HG03520 (cell line): ENCODE results near the gene RTKN.
"Not testable (repeated sequence)": the region's sequence is repeated elsewhere in the genome, so short reads cannot be mapped to it uniquely, and the experiment has no call there.

ENCODE experiments used
- ATAC-seq: cut with Tn5 transposase; IDR thresholded peaks from one replicate; pipeline ENCODE4 v1.9.1; 2021; ENCODE audit warnings: mild to moderate bottlenecking, moderate library complexity; ENCODE audit not compliant: unreplicated experiment

Gene RTKN

DNA sequence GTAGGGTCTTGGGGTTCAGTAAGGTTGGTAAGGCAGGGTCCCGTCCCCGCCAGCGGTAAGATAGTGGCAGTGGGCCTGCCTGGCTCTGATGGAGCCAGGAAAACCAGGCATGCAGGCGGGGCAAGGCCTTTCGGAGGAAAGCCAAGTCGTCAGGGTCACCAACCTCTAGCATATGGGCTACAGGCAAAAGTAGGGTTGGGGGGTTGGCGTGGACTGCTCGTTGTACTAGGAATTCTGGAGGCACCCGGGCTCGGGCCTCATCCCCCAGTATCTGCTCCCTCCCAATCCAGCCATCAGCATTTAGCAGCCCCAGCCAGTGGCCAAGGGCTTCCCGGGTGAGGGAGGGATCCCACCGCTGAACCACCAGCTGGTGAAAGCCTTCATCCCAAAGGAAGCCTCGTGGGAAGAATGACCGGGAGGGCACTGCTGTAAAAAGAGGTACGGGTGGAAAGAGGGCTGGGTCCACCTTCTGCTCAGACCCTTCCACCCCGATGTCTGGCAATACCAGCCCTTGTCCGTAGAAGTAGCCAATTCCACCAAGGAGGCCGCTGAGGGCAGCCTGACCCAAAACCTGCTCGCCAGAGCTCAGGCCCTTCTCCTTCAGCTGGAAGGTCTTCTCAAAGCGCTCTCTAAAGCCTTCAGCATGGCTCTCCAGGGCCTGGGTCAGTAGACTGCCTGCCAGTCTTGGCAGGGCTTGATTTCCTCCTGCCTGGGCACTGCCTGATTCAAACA lies 20.5 kb upstream of the RTKN start:
- ATAC-seq = no peak

DNA sequence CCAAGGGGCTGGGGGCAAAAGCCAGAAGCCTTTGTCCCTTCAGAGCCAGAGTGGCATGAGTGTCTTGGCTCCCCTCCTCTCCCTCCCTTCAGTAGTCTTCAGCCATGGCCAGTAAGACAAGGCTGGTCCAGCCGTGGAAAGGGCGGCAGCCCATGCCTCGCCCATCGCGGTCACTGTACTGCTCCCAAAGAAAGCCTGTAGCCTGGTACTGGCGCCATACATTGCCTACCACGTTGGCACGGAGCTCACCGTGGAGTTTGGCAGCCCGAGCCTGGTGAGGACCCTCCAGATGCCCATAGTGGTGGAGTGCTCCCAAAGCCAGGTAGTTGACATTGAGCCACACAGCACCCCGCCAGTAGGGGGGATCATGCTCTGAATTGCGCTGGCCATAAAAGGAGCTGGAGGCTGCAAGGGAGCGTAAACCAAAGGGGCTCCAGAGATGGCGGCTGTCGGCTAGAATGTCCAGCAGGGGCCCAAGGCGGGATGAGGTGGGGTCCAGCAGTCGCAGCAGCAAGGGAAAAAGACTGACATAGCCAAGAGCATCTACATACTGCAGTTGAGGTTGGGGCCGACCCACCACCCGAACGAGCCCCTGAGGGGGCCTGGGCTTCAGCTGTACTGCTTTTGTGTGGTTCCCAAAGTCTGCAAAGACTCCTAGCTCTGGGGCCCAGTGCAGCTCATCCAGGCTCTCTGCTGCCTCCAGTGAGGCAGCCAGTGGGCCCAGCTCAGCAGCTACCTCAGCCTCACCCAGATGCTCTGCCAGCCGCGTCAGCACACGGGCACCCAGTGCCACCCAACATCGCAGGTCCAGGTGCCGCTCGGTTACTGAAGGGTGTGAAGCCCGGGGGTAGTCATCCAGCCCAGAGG lies 19.7 kb upstream of the RTKN start:
- no peak for ATAC-seq

DNA sequence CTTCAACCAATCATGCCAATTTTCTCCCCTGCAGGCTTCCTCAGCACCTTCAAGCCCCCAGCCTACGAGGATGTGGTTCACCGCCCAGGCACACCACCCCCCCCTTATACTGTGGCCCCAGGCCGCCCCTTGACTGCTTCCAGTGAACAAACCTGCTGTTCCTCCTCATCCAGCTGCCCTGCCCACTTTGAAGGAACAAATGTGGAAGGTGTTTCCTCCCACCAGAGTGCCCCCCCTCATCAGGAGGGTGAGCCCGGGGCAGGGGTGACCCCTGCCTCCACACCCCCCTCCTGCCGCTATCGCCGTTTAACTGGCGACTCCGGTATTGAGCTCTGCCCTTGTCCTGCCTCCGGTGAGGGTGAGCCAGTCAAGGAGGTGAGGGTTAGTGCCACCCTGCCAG lies 18.4 kb upstream of the RTKN start:
- not testable (repeated sequence) for ATAC-seq

DNA sequence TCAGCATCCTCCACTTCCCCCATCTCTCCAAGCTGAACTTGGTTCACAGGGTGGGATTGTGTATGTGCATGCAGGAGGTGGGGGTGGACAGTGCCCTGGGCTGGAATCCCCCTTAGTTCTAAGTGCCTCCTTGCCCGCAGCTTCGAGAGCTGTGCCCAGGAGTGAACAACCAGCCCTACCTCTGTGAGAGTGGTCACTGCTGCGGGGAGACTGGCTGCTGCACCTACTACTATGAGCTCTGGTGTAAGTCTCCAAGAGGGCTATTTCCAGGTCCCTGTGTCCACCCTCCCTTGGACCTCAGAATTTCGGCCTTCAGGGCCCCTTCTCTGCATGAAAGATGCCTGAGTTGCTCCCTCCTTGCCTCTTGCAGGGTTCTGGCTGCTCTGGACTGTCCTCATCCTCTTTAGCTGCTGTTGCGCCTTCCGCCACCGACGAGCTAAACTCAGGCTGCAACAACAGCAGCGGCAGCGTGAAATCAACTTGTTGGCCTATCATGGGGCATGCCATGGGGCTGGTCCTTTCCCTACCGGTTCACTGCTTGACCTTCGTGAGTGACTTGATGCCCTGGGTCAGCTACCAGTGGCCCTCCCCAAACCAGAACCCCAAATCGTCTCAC lies 17.9 kb upstream of the RTKN start:
- ATAC-seq = not testable (repeated sequence)

DNA sequence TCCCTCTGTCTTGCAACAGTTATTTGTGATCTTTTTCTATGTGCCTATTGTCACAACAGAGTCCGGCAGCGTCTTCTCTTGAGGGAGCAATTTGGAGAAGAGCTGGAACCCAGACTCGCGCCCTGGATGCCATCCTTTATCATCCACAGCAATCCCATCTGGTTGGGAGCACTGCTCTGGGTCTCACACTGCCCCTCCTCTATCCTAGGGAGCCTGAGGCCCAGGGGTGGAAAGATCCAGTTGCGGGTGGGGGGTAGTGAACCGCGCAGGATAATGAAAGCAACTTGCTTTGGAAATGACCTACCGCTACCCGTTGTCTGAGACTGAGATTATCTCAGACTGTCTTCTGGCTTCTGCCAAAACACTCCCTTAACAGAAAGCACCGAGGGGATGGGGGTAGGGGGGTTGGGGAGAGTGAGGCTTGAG lies 17.2 kb upstream of the RTKN start:
- no peak for ATAC-seq

DNA sequence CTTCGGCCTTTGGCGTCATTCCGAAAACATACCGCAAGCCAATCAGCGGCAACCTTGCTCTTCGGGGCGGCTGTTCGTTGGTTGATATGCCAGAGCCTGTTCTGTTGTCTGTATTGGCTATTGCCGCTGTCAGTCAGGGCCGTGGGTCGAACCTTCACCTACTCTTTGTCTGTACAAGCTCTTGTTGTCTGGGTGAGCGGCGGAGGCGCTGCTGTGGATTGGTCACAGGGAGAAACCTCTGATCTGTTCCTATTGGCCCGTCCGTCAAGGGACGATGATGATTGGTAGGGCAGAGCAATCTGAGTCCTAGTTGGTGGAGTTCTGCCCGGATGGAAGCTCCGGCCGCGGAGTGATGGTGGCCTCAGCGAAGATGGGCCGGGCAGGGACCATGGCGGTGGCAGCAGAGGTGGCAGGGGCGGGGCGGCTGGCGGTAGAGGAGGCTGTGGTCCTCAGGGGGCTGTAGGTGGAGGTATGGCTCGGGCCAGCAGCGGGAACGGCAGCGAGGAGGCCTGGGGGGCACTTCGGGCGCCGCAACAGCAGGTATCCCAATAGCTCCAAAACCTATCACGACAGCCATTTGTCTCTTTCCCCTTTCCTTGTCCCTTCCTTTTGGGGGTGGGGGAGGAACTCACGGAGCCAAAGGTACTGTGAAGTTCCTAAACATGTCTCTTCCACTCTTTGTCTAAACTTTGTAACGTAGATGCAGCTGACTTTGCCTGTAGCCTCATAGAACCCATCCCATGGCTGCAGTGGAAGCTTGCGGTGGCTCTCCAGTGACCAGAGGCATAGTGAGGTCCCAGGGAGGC lies 16.6 kb upstream of the RTKN start, which contains the start of gene WBP1:
TSS of gene WBP1 (plus strand) at position 307 of the 806 bp plus-strand sequence. CDS start at position 472, 165 bp downstream.
- peak; percentile 80 for ATAC-seq

DNA sequence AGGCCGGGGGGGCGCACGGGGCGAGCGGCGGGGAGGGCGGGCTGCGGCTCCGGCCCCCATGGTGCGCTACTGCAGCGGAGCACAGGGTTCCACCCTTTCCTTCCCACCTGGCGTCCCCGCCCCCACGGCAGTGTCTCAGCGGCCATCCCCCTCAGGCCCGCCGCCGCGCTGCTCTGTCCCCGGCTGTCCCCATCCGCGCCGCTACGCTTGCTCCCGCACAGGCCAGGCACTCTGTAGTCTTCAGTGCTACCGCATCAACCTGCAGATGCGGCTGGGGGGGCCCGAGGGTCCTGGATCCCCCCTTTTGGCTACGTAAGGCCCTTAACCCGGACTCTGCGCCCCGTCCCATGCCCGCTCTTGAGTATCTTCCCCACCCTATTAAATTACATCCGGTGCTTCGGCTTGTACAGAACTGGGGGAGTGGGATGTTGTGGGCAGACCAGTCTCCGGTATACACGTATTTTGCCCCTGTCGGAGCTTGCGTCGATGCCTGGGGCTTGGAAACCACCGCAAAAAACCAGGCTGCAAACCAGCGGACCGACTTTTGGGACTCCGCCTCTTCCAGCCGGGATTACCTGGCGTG lies 15.9 kb upstream of the RTKN start:
- ATAC-seq = peak; percentile 29

DNA sequence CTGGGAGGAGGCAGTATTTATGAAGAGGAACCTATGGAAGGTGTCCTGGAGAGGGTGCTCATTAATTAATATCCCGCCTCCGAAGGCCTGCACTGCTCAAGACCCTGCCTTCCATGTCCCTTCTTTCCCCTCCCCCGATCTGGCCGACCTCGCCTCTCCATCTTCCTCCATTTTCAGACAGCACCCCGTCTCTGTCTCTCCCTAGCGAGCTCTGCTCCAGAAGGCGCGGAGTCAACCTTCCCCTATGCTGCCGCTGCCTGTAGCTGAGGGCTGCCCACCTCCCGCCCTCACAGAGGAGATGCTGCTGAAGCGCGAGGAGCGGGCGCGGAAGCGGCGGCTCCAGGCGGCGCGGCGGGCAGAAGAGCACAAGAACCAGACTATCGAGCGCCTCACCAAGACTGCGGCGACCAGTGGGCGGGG lies 15.4 kb upstream of the RTKN start:
- ATAC-seq = no peak

DNA sequence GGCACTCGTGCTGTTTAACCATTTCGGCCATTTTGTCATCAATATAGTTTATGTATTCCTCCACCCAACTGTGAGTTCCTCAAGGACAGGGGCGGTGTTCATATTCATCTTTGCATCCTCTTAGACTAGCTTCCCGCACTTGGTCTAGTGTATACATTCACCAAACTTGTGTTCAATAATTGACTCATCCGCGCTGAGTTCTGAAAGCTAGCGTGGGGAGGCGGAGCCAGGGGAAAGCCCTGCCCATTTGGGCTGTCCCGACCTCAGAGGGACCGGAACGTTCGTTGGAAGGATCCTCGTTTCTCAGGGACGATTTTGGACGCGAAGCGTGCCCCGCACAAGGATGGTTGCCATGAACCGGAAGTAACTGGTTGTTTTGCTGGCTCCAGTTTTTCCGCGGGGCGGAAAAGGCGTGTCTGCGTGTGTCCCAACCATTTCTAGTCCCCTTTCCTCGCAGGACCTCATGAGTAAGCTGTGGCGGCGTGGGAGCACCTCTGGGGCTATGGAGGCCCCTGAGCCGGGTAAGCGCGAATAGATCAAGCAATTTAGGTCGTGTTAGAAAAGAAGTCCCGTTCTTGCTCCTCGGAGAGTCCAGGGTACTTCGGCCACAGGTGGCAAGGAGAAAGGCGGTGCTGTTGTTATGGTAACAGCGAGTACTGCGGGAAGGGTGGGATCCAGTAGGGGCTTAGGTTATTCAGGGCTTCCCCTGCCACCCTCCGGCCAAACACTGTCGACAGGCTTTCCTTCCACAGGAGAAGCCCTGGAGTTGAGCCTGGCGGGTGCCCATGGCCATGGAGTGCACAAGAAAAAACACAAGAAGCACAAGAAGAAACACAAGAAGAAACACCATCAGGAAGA lies 13.1 kb upstream of the RTKN start, which contains the start of gene INO80B:
TSS of gene INO80B (plus strand) at position 434 of the 858 bp plus-strand sequence. CDS start at position 464, 30 bp downstream.
- peak; percentile 34 for ATAC-seq

DNA sequence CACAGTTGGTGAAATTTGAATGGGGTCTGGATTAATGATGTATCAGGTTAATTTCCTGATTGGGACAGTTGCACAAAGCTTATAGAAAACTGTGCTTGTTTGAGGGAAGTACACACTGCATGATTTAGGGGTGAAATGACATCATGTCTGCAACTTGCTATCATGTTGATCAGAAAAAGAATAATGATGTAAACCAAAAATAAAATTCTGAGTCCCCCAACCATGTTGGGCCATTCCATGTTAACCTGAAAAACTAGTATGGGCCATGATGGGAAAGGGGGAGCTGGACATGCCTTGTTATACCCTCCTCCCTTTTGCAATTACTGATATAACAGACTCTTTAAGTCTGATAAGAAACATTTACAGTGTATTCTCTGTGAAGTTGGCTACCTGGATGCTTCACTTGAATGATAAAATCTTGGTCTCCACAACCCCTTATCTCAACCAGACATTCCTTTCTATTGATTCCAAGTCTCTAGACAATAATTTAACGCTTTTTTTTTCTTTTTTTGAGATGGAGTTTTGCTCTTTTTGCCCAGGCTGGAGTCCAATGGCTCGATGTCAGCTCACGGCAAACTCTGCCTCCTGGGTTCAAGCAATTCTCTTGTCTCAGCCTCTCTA lies 8.9 kb upstream of the RTKN start:
- ATAC-seq = no peak

DNA sequence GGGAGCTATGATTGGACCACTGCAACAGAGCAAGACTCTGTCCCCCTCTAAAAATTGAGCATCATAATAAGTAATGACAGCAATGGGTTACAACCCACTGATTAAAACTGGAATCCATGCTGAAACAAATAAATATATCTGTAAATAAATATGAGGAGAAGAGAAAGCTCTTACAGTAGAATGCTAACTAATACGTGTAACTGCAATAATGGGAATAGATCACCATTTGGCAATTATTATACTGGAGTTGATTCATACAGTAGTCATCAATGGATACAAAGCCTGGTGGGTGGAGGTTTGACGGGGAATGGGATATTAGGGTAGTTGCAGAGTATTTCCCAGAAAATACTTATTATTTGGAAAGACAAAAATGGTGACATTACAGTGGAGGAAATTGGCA lies 7.0 kb upstream of the RTKN start:
- no peak for ATAC-seq

DNA sequence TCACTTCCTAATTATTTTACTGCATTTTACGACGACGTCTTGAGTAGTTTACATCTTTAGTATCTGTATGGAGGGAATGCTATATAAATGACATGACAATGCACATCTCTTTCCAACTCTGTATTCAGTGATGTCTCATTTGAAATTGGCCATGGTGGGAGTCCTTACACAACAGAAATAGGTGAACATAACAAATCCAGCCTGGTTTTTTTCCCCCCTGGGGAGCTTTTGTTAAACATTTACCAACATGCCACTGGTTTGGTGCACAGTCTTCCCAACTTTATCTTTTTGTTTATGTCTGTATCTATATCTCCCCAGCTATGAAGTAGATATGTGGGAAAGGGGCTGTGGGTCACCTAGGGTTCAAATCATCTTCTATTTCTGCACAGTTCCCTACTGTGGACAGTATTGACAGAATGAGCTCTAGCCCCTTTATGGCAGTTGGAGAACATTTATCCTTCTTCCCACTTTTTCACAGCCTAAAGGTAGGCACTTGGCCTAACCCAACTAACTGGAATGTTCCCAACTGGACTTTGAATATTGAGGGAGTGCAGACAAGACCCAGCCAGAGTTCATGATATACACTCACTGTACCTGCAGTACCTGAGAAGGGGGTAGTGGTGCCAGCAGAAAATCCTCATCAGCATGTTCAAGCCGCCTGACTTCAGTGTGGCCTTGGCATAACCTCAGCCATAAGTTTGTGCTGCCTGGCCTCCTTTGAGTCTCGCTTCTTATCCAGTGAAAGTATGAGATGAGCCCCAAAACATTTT lies 5.7 kb upstream of the RTKN start:
- ATAC-seq = no peak

DNA sequence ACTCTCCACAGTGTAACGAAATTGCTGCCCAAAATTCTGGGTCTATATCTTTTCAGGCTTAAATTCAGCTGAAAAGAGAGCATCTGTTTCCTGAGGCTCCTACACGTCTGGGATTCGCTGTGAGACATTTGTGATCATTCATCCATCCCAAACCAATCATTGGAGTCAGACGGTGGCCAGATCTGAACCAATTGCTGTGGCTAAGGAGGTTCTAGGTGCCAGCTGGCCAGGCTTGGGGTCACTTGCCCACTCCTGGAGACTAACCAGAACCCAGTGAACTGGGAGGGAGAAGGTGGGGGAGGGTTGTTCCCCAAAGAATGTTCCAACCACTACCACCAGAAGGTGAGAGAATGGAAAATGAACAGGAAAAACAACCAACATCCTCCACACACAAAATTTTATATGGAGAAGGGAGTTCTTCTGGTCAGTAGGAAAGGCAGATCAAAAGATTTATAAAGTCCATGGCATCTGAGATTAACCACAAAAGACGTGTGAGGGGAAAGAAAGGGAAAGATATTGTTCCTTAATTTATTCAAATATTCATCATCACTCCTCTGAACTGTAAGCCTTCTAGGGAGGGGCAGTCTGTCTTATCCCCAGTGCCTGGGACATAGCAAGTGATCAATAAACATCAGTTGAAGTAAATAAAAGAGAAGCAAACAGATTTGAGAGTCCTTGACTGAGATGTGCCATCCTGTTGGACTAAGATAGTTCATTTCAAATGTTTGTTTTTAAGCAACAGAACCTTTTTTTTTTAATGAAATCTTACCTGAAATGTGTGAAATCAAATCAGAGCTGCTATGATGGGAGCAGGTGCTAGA lies 3.0 kb upstream of the RTKN start:
- ATAC-seq = no peak

DNA sequence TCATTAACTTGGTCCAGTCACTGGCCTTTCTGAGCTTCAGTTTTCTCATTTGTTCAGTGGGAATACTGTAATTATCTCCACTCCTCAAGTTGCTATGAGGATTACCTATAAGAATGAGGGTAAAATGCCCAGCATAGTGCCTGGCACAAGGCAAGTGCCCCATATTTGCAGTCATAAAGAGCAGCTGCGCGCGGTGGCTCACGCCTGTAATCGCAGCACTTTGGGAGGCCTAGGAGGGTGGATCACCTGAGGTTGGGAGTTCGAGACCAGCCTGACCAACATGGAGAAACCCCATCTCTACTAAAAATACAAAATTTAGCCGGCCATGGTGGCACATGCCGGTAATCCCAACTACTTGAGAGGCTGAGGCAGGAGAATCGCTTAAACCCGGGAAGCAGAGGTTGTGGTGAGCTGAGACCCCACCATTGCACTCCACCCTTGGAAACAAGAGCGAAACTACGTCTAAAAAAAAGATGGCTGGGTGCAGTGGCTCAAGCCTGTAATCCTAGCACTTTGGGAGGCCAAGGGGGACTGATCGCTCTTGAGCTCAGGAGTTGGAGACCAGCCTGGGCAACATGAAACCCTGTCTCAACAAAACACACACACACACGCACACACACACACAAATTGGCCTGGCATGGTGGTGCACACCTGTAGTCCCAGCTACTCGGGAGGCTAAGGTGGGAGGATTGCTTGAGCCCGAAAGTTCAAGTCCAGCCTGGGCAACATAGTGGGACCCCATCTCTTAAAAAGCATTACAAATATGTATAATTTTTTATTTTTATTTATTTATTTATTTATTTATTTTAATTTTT lies 953 bp upstream of the RTKN start:
- not testable (repeated sequence) for ATAC-seq

DNA sequence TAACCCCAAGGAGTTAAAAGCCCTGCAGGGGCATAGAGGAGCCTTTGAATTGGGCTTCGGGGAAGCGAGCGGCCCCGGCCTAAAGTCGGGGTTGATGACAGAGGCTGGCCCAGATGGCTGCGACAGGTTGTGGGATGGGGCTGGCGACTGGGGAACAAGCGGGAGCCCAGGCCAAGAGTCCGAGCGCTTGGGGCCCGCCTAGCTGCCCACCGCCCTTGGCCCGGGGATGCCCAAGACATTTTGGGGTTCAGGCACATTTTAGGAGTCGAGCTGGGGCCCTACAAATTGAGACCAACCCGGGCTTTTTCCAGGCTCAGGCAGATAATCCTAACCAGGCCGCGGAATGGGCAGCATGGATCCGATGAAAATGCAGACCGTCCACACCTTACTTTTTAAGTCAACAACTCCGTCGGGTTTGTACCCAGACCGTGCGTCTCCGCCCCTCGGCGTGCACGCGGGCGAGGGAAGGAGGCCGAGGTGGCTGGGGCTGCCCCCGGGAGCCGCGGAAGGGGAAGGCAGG lies 507 bp downstream of the RTKN start:
- ATAC-seq = no peak
